SKM-1 treated with dmso at 0.1 percent for 144 hours (cell line): ENCODE results near the gene OR2A2.

Experiments used
- DNase-seq: peaks from one replicate; lab custom pipeline; 2025; ENCODE audit not compliant: unreplicated experiment; lab: John Stamatoyannopoulos, UW

The OR2A2 gene

DNA sequence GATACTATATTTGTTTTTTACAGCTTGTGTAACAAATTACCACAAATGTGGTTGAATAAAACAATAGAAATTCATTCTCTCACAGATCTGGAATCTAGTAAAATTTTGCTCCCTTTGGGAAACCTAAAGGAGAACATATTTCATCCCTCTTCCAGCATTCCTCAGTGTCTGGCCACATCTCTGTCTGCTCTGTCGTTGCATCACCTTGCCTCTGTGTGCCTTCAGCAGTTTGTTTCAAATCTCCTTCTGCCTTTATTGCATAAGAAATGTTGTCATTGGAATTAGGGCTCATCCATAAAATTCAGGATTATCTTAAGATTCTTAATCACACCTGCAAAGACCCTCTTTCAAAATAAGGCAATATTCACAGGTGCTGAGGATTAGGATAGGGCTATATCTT lies 28.1 kb downstream of the OR2A2 start:
- DNase-seq, result no peak

DNA sequence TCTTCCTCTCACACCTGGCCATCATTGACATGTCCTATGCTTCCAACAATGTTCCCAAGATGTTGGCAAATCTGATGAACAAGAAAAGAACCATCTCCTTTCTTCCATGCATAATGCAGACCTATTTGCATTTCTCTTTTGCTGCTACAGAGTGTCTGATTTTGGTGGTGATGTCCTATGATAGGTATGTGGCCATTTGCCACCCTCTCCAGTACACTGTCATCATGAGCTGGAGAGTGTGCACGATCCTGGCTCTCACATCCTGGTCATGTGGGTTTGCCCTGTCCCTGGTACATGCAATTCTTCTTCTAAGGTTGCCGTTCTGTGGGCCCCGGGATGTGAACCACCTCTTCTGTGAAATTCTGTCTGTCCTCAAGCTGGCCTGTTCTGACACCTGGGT lies 32.8 kb downstream of the OR2A2 start:
- no peak for DNase-seq

DNA sequence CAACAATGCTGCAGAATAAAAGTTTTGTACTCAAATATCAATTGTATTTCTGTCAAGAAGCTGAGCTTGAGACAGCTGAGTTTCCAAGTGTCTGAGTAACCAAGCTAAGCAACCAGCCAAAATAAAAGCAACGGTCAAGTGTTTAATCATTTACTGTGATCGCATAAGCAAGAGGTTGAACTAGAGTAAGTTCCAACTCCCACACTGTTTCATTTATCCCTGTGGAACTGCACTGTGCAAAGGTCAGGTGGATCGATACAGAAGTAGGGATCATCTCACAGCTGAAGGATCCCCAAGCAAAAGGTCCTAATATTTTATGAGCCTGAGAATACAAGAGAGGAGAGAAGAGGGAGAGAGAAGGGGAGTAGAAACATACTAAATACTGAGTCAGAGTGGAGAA lies 35.0 kb downstream of the OR2A2 start:
- no peak for DNase-seq

DNA sequence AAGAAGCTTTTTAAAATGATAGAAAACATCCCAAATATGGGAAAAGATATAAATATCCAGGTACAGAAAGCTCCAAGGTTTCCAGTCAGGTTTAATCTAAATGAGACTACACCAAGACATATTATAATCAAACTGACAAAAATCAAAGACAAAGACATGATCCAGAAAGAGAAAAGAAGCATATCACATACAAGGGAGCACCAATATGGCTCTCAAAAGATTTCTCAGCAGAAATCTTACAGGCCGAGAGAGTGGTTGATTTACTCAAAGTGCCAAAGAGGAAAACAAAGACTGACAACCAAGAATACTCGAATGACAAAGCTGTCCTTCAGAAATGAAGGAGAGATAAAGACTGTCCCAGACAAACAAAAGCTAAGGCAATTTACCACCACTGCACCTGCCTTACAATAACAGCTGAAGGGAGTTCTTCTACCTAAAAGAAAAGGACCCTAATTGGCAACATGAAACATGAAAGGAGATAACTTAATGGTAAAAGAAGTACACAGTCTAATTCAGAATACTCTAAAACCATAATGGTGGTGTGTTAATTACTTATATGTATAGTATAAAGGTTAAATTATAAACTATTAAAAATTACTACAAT lies 38.9 kb downstream of the OR2A2 start:
- no peak for DNase-seq

DNA sequence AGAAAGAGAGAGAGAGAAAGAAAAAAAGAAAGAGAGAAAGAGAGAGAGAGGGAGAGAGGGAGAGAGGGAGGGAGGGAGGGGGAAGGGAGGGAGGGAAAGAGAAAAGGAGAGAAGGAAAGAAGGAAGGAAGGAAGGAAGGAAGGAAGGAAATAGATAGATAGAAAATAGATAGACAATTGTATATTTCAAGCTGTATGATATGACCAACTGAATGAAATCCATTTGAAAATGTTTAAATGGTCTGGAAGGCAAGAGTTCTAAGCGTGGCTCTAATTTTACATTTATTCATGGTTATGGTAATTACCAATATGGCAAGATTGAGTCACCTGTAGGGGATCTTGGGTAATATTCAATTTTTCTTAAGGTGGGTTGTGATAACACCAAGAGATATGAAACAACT lies 49.5 kb downstream of the OR2A2 start:
- no peak for DNase-seq
